Measurements from ENCODE around the gene RASGRP1.

RASGRP1 gene

DNA sequence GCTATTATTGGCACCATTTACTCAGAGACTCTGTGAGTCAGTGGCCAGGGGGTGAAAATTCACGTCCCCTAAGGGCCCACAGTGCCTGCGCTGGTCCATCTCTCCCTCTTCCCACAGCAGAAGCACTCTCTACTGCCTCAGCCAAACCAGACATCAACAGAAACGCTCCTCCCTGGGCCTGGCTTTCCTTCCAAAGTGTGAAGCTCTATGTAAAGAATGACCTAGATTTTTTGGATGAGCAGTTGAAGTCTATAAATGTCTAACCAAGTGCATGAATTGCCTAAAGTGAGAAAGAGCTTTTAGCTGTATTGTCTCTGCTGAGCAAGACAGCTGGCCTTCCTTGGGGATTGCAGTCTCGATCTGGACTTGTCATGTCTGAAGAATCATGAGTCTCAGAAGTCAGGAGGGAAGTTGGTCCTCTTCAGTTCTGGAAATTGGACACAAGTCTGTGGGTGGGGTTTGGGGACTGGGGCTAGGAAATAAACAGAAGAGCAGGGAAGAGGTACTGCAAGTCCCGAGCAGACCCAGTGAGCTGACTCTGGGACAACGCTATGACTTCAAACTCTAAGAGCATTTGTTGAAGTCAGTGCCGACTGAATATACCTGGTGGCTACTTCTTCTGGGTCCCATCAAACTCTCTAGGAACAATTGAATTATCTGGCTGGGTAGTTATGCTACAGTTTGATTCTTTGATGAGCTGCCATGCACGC lies 29.0 kb downstream of the RASGRP1 start:
- DNase-seq (ENCODE audit: low spot score), result no peak

GRCh38 chr15:38534691-38535090 lies 29.9 kb downstream of the RASGRP1 start:
- no peak for DNase-seq (ENCODE audit: low spot score)

- no peak for DNase-seq (ENCODE audit: low spot score)
Observed at GRCh38 chr15:38533926-38534325, 30.7 kb downstream of the RASGRP1 start.

DNA sequence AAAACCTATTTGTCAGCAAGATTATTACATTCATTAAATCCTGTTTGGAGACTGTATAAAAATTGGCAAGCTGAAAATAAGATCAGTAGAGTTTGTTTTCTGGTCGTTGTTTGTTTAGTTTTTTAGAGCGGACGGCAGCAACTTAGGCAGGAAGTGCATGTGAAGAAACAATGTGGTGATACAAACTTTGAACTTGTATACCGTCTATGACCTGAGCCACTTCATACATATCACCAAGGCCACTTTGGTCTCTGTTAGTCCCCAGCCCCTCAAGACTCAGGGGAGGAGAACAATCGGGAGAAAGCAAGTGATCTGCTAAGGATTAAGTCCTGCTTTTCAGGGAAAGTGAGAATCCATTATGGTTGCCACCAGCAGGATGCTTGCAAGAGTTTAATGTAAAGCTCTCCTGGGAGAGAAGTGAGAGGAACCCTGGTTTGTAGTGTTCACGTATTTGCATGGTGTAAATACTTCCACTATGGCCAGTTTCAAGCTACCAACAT lies 31.1 kb downstream of the RASGRP1 start:
- DNase-seq (ENCODE audit: low spot score), result no peak

DNA sequence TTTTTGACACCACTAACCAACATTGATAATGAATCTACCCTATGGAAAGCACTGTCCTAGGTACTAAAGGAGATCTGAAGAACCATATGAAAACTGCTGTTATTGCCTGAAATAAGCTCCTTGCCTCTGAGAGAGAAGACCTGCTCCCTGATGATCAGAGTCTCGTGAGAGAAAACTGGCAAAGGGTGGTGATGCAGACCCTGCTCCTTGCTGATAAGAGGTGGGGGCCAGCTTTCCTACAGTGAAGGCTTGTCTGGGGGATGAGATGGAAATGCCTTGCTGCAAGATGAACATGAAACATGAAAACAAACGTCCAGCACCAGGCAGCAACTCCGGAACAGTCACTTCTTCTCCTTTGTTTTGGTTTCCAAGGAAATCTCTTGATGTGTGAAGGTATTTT lies 31.9 kb downstream of the RASGRP1 start:
- no peak for DNase-seq (ENCODE audit: low spot score)

DNA sequence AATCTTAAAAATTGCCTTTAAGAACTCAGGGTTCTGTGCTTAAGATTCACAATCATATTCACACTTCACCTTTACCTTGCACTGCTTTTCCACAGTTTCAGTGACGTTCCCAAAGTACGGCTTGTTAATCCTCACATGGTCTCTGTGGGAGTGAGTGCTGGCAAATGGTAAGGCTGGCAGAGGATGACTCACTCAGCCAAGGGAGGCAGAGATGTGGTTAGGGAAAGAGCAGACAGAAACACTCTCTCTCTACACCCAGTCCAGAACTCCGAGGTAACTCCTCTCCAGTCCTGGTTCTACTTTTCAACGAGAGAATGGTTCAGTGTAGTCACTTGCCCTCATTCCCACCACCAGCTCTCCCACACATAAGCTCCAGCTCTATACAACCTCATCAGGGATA lies 33.1 kb downstream of the RASGRP1 start:
- DNase-seq (ENCODE audit: low spot score), result no peak

DNA sequence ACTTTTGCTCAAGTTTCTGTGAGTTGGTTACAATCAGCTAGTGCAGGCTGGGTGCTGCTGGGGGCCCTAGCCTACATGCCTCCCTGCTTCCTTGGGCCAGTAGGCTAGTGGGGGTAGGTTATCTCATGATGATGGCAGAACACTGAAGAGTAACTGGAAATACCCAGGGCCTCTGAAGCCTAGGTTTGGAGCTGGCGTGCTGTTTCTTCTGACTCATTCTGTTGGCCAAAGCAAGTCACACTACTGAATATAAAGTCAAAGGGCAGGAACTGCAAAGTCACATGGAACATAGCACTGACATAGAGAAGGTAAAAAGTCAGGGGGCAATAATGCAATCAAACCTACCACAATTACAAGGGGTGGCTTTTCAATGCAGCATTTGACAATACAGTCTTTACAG lies 34.5 kb downstream of the RASGRP1 start:
- DNase-seq (ENCODE audit: low spot score), result no peak

DNA sequence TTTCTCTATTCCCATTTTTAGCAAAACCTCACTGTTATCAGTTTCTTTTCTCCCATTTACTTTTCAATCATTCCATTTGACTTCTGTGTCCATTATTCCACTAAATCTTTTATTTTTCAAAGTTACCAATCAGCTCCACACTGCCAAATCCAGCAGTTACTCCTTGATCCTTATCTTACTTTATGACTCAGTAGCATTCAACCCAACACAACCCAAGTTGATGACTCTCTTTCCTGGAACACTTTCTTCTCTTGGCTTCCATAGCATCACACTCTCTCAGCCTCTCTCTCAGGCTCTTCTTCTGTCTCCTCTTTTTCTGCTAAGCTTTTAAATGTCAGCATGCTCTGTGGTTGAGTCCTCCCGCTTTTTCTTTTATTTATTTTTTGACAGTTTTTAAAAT lies 36.3 kb downstream of the RASGRP1 start:
- no peak for DNase-seq (ENCODE audit: low spot score)

DNA sequence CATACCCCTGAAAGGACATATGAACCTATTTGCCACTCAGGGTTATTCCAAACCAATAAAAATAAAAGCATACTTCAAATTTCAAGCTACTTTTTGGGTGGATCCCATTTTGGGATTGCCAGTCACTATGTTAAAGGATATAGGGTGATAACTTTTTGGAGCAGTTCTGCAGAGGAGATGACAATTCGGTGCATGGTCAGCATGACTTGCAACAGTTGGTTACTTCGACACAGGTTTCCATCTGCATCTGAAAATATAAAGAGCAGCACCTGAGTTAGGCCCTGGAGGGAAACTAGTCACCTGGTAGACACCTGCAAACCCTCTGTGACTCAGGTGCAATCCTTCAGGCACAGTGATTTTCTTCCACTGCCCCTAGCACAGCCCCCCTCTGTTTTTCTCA lies 38.5 kb downstream of the RASGRP1 start:
- DNase-seq (ENCODE audit: low spot score), result no peak

DNA sequence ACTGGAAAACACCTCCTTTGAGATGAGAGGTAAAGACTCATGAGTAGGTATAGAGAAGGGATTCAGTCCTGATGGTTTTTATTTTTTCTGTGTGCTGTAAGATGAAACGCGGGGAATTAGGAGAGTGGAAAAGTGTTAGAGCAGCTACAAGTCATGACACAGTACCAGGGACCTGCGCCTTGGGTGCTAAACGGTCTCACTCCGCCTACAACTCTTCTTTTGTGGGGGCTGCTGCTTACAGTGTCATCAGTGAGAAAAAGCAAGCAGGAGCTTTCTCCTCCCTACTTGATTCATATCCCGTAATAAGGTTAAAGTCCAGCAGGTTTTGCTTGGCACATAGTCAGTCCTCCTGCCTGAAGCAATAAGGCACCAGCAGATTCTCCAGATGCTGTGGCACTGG lies 39.1 kb downstream of the RASGRP1 start:
- no peak for DNase-seq (ENCODE audit: low spot score)

DNA sequence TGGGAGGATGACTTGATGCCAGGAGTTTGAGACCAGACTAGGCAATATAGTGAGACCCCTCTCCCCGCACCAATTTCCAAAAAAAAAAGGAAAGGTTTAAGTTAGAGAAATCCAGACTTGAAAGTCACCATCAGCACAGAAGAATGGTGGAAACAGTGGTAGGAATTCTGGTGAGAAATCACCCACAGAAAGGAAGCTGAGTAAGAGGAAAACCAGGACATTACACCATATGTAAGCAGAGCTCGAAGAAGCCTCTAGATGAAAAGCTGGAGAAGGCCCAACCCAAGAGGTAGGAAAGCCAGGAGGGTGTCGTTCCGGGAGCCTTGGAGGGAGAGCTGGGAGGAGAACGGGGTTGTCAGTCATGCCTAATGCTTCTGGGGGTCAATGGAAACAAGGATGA lies 40.5 kb downstream of the RASGRP1 start:
- DNase-seq (ENCODE audit: low spot score), result no peak

DNA sequence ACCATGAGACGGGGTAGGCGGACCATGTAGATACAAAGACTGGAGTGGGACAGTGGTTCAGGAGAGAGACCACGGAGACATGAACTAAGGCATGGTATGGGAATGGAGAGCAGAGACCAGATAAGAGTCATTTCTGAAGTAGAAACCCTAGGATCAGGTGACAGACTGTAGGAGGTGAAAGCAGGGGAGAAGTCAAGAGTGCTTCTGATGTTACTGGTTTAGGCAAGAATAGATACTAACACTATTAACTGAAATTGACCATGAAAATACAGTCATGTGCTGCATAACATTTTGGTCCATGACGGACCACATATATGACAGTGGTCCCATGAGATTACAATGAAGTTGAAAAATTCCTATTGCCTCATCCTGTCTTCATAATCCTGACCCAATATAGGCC lies 41.7 kb downstream of the RASGRP1 start:
- no peak for DNase-seq (ENCODE audit: low spot score)

DNA sequence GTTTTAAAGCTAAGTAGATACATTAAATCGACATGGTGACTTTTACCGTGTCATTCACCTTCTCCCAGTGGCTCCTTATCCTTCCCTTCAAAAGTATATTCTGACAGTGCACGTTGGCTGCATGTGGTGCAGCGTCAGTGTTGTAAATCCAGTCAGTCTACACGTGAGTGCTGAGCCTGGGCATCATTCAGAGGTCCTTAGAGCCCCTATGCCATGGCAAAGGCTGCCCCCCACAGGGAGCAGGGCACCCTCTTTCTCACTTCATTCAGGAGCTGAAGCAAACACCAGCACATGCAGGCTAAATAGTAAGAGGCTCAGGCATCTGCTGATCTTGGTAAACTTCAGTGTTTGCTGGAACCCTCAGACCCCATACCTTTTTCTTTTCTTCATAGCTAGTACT lies 43.3 kb downstream of the RASGRP1 start:
- DNase-seq (ENCODE audit: low spot score), result no peak

DNA sequence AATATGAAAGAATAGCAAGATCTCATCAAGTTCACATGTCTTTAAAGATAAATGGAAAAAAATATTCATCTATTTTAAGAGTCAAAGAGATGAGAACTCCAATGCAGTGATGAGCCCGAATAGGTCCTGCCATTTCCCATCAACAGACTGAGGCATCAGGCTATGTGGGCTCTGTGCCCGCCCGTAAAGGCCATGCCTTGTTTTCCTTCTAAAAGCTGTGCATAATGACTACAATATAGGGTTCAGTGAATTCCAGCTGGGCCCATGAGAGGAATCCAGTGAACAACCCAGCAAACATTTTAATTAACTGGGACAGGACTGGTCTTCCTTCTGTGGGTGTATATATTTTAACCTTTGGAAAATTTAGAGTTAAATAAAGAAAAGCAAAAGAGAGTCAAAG lies 44.6 kb downstream of the RASGRP1 start:
- no peak for DNase-seq (ENCODE audit: low spot score)

- DNase-seq (ENCODE audit: low spot score), result no peak
Observed at GRCh38 chr15:38518084-38518483, 46.5 kb downstream of the RASGRP1 start.

- no peak for DNase-seq (ENCODE audit: low spot score)
Observed at GRCh38 chr15:38517312-38517975, 47.2 kb downstream of the RASGRP1 start.

GRCh38 chr15:38516626-38517025 lies 48.0 kb downstream of the RASGRP1 start:
- no peak for DNase-seq (ENCODE audit: low spot score)

DNA sequence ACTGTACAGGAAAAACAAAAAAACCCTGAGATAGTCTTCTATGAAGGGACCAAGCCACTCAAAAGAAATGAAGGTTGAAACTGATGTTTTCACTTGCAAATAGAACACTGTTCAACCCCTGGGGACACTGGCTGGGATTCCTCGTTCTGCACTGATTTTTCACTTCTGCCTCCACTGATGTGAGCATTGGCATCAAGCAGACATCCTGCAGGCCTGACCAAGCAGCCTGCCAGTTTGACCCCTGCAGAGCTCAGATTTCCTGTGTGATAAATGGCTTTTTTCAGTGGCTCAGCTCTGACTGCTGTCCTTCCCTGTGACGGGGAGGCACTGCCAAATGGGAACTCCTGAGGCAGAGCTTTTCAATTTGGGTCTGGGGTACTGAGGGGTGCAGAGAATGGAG lies 50.0 kb downstream of the RASGRP1 start:
- DNase-seq (ENCODE audit: low spot score), result no peak

DNA sequence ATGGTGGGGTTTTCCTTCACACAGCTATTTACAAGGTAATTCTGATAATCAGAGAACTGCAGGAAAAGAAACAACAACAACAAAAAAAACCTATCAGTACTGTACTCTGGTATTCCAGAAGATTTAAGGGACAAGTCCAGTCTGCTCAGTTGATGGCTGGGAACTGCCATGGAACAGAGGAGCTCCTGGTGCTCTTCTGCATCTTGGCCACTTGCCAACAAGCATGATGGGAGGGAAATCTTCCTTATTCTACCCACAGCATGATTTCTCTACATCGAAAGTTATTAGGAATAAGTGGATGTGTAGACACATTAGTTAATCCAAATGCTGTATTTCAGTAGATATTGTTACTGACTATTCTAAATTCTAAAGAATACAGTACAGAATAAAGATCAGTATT lies 51.7 kb downstream of the RASGRP1 start:
- DNase-seq (ENCODE audit: low spot score), result no peak

DNA sequence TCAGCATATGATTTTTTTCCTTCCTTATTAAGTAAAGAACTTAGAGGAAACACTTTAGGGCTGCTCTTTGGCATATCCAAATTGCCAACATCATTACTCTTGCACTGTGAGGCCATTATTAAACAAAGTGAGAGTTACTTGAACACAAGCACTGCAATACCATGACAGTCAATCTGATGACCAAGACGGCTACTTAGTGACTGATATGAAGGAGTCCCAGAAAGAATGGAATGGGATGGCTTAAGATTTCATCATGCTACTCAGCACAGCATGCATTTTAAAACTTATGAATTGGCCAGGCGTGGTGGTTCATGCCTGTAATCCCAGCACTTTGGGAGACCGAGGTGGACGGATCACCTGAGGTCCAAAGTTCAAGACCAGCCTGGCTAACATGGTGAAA lies 55.5 kb downstream of the RASGRP1 start:
- DNase-seq (ENCODE audit: low spot score), result no peak

- no peak for DNase-seq (ENCODE audit: low spot score)
Observed at GRCh38 chr15:38508647-38509046, 56.0 kb downstream of the RASGRP1 start.

DNA sequence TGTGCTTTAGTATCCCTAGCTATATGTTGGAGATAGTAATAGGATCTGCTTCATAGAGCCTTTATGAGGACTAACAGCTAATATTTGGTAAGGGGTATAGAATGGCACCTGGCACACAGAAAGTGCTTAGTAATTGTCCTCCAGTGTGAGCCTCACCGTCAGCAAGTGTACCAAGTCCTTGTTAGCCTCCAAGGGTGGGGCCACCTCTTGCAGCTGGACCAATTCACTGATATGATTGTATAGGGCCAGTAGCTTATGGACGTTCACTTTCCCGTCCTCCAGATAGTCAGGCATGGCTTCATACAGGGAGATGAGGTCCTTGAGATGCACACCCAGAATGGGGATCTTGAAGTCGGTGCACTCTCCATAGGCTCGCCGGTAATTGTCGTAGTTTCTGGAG lies 57.0 kb downstream of the RASGRP1 start:
- no peak for DNase-seq (ENCODE audit: low spot score)

DNA sequence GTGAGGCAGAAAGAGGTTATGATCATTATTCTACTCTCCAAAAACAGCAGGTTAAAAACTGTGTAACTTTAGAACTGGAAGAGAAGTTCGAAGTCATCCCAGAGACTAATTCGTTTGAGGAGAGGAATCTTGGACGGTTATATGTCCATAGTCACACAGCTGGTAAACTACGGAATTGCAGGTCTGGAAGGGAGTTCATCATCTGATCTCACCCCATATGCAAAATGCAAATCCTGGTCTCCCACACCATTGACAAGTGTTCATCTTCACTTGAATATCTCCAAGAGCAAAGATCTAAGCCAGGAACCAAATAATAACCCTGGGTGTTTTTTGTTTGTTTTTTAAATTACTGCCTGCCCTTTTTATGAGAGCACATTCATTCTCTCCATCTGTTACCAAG lies 57.6 kb downstream of the RASGRP1 start:
- no peak for DNase-seq (ENCODE audit: low spot score)

All from HuH-7 (cell line).